A673 (cell line): ENCODE results near the gene JMJD8. TPM values are rescaled to one million over a fixed set of nuclear protein-coding genes. Genes with fewer than 3 reads are reported as not detected.

Experiments used
- BruUV-seq: library from RNA; stranded (reverse); fragments of 400-500 nt; replicated peaks from 2 replicates; lab custom pipeline; 2021; lab: Mats Ljungman, UMichigan
- CTCF ChIA-PET: fragments of 300-600 bp; sonication (Branson Sonifier 250); formaldehyde crosslinking; loops from one replicate; lab custom pipeline; 2022; ENCODE audit warnings: antibody characterized with exemption; lab: Charles Lee
- POLR2A ChIA-PET: fragments of 300-600 bp; sonication (Branson Sonifier 250); formaldehyde crosslinking; loops from one replicate; lab custom pipeline; 2022; ENCODE audit warnings: antibody characterized with exemption; ENCODE audit not compliant: low non-redundant PET; lab: Charles Lee
- DNase-seq: peaks from one replicate; pipeline ENCODE4 v3.0.0-alpha.2; 2015; ENCODE audit warnings: low spot score
- H3K27ac ChIP-seq: fragments of 200-600 bp; sonication (generic); 2 replicates; pipeline ENCODE4 v1.5.1; 2016; ENCODE audit warnings: mixed run types, low read depth, mild to moderate bottlenecking, mixed read lengths, antibody characterized with exemption, low read length; ENCODE audit not compliant: poor library complexity, severe bottlenecking
- H3K27me3 ChIP-seq: fragments of 200-600 bp; sonication (generic); replicated peaks from 2 replicates; pipeline ENCODE4 v1.6.1; 2017; ENCODE audit warnings: mixed run types, low read depth, mild to moderate bottlenecking, mixed read lengths, antibody characterized with exemption, low read length; ENCODE audit not compliant: insufficient read depth, poor library complexity
- H3K36me3 ChIP-seq: fragments of 200-600 bp; sonication (generic); 2 replicates; pipeline ENCODE4 v1.6.1; 2016; ENCODE audit warnings: mixed run types, mild to moderate bottlenecking, mixed read lengths, antibody characterized with exemption, low read length; ENCODE audit not compliant: insufficient read depth, poor library complexity, severe bottlenecking
- H3K4me1 ChIP-seq: fragments of 200-600 bp; sonication (generic); 2 replicates; pipeline ENCODE4 v1.6.1; 2017; ENCODE audit warnings: mixed run types, mild to moderate bottlenecking, mixed read lengths, antibody characterized with exemption, low read length; ENCODE audit not compliant: insufficient read depth, poor library complexity, severe bottlenecking
- H3K4me3 ChIP-seq: fragments of 200-600 bp; sonication (generic); 2 replicates; pipeline ENCODE4 v1.5.1; 2016; ENCODE audit warnings: low read depth, mixed run types, mild to moderate bottlenecking, mixed read lengths, low read length; ENCODE audit not compliant: poor library complexity, severe bottlenecking
- H3K9me3 ChIP-seq: fragments of 200-600 bp; sonication (generic); 2 replicates; pipeline ENCODE4 v1.6.1; 2016; ENCODE audit warnings: mixed run types, low read depth, mild to moderate bottlenecking, mixed read lengths, antibody characterized with exemption, low read length; ENCODE audit not compliant: poor library complexity, severe bottlenecking
- EZH2 ChIP-seq: fragments of 200-600 bp; sonication (generic); IDR thresholded peaks from 2 replicates; pipeline ENCODE4 v1.6.1; 2017; ENCODE audit warnings: borderline replicate concordance, low read depth, mild to moderate bottlenecking, mixed read lengths, antibody characterized with exemption, low read length; ENCODE audit not compliant: poor library complexity, severe bottlenecking
- intact Hi-C: fragments of 100-400 bp; cut with micrococcal nuclease; formaldehyde crosslinking; loops from one replicate; pipeline ENCODE4 v1.10.0; 2022; ENCODE audit not compliant: unreplicated experiment
- total RNA-seq: library from RNA; stranded (reverse); gene quantifications from 2 replicates; pipeline ENCODE4 v1.2.3, GENCODE V29; 2021
- TF ChIP-seq, protein P1 (sequence below): fragments of 300-800, 200-600 bp; sonication (generic); conservative IDR thresholded peaks from 2 replicates; pipeline ENCODE4 v1.5.1; 2017; ENCODE audit warnings: low read depth, mild to moderate bottlenecking, antibody characterized with exemption, low read length, moderate library complexity, mixed read lengths

The JMJD8 gene
- total RNA-seq, 1 experiment from 2014 or later: 87.1 TPM

DNA sequence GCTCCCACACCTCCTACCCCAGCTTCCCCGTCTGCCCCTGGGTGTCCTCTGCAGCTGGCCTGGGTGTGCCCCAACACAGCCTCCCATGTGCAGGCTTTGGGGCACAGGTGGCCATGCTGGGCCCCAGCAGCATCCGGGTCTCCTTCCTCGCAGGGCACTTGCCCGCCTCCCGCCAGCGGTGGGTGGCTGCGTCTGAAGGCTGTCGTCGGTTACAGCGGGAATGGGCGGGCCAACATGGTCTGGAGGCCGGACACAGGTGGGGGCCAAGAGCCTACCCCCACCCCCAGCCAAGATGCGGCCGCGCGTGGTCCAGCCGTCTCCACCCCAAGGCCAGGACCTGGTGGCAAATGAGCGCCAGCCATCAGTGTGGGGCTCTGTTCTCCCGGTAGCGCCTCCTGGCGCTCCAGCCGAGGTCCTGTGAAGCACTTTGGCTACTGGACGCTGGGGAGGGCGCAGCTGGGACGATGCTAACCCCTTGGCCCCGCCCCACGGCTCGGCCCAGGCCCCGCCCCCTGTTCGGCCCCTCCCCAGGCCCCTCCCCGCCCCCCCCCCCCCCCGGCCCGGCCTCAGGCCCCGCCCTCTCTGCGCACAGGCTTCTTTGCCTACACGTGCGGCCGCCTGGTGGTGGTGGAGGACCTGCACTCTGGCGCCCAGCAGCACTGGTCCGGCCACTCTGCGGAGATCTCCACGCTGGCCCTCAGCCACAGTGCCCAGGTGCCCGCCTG is 23.5 kb downstream of the JMJD8 start:
- POLR2A ChIA-PET: no interaction called here
- H3K27ac ChIP-seq: peak overlapping the region; percentile 42
- H3K27me3 ChIP-seq: no peaks in the 10 kb centered on the region
- CTCF ChIA-PET: interaction anchor here (0.5 kb wide), 1 partner anchor 54 kb away, joined by 6 read pairs; no protein-coding TSS in a partner anchor
- intact Hi-C loops: no loop called here
- TF ChIP-seq, protein P1, sequence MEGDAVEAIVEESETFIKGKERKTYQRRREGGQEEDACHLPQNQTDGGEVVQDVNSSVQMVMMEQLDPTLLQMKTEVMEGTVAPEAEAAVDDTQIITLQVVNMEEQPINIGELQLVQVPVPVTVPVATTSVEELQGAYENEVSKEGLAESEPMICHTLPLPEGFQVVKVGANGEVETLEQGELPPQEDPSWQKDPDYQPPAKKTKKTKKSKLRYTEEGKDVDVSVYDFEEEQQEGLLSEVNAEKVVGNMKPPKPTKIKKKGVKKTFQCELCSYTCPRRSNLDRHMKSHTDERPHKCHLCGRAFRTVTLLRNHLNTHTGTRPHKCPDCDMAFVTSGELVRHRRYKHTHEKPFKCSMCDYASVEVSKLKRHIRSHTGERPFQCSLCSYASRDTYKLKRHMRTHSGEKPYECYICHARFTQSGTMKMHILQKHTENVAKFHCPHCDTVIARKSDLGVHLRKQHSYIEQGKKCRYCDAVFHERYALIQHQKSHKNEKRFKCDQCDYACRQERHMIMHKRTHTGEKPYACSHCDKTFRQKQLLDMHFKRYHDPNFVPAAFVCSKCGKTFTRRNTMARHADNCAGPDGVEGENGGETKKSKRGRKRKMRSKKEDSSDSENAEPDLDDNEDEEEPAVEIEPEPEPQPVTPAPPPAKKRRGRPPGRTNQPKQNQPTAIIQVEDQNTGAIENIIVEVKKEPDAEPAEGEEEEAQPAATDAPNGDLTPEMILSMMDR: peak; percentile 41; the same call in 1 of the 2 replicates
- TF ChIP-seq EZH2: no peak
- peak; percentile 78 for DNase-seq
- H3K4me3 ChIP-seq: no peak overlapping the region
- no TSS peak for BruUV-seq
- H3K9me3 ChIP-seq: no peaks in the 10 kb centered on the region
- peaks cover 4% of the 10 kb centered on the region for H3K36me3 ChIP-seq
- H3K4me1 ChIP-seq: peaks cover 6% of the 10 kb centered on the region

DNA sequence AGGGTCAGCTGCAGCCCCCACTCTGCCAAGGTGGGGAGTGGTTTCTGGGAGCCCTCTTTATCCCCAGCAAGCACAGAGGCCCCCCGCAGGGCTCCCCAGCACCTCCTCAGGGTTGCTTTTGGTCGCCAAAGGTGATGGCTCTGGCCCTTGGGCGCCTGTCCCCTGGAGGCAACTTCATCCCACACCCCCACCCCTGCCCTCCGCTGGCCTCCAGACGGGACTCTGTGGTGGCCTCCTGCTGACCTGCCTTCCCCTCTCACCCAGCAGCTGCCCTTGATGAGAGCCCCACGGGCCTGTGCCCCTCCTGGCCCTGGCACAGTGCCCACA is 24.0 kb downstream of the JMJD8 start:
- BruUV-seq: no TSS peak
- TF ChIP-seq, protein P1: no peak
- TF ChIP-seq EZH2: no peak
- peaks cover 6% of the 10 kb centered on the region for H3K4me1 ChIP-seq
- no peaks in the 10 kb centered on the region for H3K27me3 ChIP-seq
- ChIA-PET POLR2A (no interaction called here), CTCF (interaction anchor here (0.5 kb wide), 1 partner anchor 53 kb away, joined by 6 read pairs; no protein-coding TSS in a partner anchor)
- H3K36me3 ChIP-seq: peaks cover 4% of the 10 kb centered on the region
- no peak overlapping the region for H3K4me3 ChIP-seq
- DNase-seq: no peak
- intact Hi-C loops: no loop called here
- H3K27ac ChIP-seq: no peak overlapping the region
- no peaks in the 10 kb centered on the region for H3K9me3 ChIP-seq

- BruUV-seq: no TSS peak
- no peak for TF ChIP-seq EZH2
- TF ChIP-seq, protein P1: no peak
- Histone ChIP-seq H3K4me1 (peaks cover 6% of the 10 kb centered on the region), H3K4me3 (no peak overlapping the region), H3K36me3 (peaks cover 4% of the 10 kb centered on the region), H3K9me3 (no peaks in the 10 kb centered on the region), H3K27me3 (no peaks in the 10 kb centered on the region), H3K27ac (no peak overlapping the region)
- ChIA-PET POLR2A (no interaction called here), CTCF (no interaction called here)
- intact Hi-C loops: no loop called here
- no peak for DNase-seq
Observed at GRCh38 chr16:659618-660017, 24.5 kb downstream of the JMJD8 start.
